ENCODE data around the gene HK1.

Gene HK1

GRCh38 chr10:69404786-69405185 lies 126.5 kb downstream of the HK1 start:
- no peak for DNase-seq (ENCODE audit: low read depth)

GRCh38 chr10:69405221-69405620 lies 126.9 kb downstream of the HK1 start:
- DNase-seq (ENCODE audit: low read depth), result peak; percentile 49

- DNase-seq (ENCODE audit: low read depth), result peak; percentile 23
Measured at GRCh38 chr10:69406302-69406811, 128.1 kb downstream of the HK1 start.

GRCh38 chr10:69406816-69407580 lies 128.7 kb downstream of the HK1 start:
- DNase-seq (ENCODE audit: low read depth), result no peak

GRCh38 chr10:69407621-69408301 lies 129.5 kb downstream of the HK1 start:
- DNase-seq (ENCODE audit: low read depth), result no peak

GRCh38 chr10:69408318-69409175 lies 130.3 kb downstream of the HK1 start:
- DNase-seq (ENCODE audit: low read depth), result peak; percentile 94

GRCh38 chr10:69409176-69409495 lies 130.8 kb downstream of the HK1 start:
- no peak for DNase-seq (ENCODE audit: low read depth)

- DNase-seq (ENCODE audit: low read depth), result peak; percentile 49
Measured at GRCh38 chr10:69409968-69410367, 131.7 kb downstream of the HK1 start.

- DNase-seq (ENCODE audit: low read depth), result no peak
Measured at GRCh38 chr10:69410487-69410886, 132.2 kb downstream of the HK1 start.

- no peak for DNase-seq (ENCODE audit: low read depth)
Measured at GRCh38 chr10:69411476-69411875, 133.2 kb downstream of the HK1 start.

- DNase-seq (ENCODE audit: low read depth), result no peak
Measured at GRCh38 chr10:69412232-69412790, 134.0 kb downstream of the HK1 start.

- DNase-seq (ENCODE audit: low read depth), result peak; percentile 56
Measured at GRCh38 chr10:69413221-69413865, 135.0 kb downstream of the HK1 start.

GRCh38 chr10:69414036-69415018 lies 136.0 kb downstream of the HK1 start:
- DNase-seq (ENCODE audit: low read depth), result no peak

GRCh38 chr10:69415049-69415448 lies 136.8 kb downstream of the HK1 start:
- DNase-seq (ENCODE audit: low read depth), result no peak

GRCh38 chr10:69415951-69416350 lies 137.7 kb downstream of the HK1 start:
- DNase-seq (ENCODE audit: low read depth), result no peak

- no peak for DNase-seq (ENCODE audit: low read depth)
Measured at GRCh38 chr10:69416695-69417094, 138.4 kb downstream of the HK1 start, which contains the start of gene TACR2. TSS of gene TACR2 (minus strand) at chr10:69416918. CDS start at chr10:69416323, 595 bp downstream.

- no peak for DNase-seq (ENCODE audit: low read depth)
Measured at GRCh38 chr10:69417542-69417941, 139.2 kb downstream of the HK1 start.

GRCh38 chr10:69418052-69418752 lies 139.9 kb downstream of the HK1 start:
- no peak for DNase-seq (ENCODE audit: low read depth)

GRCh38 chr10:69419096-69419743 lies 140.9 kb downstream of the HK1 start:
- DNase-seq (ENCODE audit: low read depth), result no peak

All from fibroblast of gingiva (primary cell).